LNCAP (cell line): Measurements from ENCODE around the gene KLHL6.

ENCODE experiments used
- TF ChIP-seq, protein P1 (sequence below): fragments of 450-650 bp; IDR thresholded peaks from 2 replicates; pipeline ENCODE4 v1.5.1; 2017; ENCODE audit warnings: mild to moderate bottlenecking

KLHL6 gene

DNA sequence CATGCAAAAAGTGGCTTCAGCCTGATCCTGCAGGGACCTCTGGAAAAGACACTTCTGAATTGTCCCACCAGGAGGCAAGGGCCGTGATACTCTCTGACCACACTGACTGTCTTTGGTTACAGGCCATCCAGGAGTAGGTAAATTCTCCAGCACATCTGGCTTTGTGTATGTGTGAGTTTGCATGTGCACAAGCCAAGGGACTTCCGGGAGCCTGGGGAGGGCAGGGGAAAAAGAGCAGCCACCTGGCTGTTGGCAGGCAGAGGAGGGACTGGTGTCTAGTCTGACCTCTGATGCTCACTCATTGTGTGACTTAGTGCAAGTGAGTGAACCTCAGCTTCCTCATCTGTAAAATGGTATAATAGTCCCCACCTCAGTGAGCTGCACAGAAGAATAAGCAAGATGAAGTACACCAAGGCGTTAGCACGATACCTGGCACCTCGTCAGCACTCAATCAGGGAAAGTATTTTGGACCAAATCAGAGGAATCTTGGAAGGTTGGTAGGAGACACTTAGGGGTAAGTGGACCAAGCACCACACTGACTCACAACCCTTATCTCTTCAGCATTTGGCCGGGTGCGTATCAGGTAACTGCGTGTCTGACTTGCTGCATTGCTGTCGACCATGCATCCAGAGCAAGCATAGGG is 19.1 kb downstream of the KLHL6 start:
- TF ChIP-seq, protein P1, sequence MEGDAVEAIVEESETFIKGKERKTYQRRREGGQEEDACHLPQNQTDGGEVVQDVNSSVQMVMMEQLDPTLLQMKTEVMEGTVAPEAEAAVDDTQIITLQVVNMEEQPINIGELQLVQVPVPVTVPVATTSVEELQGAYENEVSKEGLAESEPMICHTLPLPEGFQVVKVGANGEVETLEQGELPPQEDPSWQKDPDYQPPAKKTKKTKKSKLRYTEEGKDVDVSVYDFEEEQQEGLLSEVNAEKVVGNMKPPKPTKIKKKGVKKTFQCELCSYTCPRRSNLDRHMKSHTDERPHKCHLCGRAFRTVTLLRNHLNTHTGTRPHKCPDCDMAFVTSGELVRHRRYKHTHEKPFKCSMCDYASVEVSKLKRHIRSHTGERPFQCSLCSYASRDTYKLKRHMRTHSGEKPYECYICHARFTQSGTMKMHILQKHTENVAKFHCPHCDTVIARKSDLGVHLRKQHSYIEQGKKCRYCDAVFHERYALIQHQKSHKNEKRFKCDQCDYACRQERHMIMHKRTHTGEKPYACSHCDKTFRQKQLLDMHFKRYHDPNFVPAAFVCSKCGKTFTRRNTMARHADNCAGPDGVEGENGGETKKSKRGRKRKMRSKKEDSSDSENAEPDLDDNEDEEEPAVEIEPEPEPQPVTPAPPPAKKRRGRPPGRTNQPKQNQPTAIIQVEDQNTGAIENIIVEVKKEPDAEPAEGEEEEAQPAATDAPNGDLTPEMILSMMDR: no peak

DNA sequence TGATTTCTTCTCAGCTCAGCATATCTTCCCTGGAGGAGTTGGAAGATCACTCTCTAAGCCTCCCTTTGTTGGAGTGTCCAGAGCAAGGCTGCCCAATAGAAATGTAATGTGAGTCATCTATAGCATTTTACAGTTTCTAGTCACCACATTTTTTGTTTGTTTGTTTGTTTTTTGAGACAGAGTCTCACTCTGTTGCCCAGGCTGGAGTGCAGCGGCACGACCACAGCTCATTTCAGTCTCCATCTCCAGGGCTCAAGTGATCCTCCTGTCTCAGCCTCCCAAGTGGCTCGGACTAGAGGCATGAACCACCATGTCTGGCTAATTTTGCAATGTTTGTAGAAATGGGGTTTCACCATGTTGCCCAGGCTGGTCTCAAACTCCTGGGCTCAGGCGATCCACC is 21.3 kb downstream of the KLHL6 start:
- TF ChIP-seq, protein P1: no peak

DNA sequence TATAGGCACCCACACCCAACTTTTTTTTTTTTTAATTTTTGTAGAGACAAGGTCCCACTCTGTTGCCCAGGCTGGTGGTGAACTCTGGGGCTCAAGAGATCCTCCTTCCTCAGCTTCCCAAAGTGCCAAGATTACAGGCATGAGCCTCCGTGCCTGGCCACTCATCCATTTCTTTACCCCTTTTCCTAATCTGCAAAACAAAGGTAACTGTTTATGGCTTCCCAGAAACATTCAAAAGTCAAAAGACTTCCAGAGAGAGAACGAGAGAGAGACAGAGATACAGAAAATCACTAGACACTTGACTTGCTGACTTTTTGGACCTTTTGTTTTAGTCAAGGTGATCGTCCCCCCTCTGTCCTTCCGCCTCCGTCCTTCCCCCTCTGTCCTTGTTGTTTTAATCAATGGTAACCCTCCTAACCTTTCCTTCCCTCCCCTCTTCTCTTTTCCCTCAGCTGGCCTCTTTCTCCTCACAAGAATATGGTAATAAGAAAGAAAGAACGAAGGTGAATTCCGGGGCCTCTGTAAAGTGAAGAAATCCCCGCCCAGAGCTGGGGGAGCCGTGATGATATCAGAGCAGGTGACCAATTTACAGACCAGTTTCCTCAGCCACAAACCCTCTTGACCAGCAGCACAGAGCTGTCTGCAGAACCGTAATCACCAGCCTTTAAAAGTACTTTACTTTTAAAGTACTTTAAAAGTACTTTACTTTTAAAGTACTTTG is 21.9 kb downstream of the KLHL6 start:
- TF ChIP-seq, protein P1: no peak

DNA sequence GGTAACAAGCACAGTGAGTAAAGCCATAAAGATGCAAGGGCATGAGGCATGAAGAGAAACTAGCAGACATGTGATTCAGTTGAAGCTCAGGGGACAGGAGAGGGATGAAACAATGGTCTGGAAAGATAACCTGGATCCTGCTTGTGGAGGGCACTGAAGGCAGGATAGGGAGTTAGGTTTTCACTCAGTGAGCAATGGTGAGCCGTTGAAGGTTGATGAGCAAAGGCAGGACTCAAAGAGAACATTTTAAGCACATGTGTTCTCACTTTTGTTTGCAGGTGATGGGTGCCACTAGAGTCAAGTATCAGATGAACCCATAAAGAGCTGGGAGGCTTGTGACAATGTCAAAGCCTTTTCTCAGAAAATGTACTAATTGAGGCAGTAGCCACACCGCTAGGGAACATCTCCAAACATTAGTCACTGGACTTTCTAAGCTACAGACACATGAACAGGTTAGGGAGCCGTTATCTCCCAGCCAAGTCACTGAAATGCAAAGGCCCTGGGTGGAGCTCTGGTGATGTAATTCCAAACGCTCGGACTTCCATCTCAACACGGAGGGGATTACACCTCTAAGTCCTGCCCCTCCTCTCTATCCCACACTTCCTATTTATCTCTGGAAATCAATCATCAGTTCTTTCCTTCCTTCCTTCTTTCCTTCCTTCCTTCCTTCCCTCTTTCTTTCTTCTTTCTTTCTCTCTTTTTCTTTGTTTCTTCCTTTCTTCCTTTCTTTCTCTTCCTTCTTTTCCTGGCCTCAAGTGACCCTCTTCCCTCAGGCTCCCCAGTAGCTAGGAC is 22.7 kb downstream of the KLHL6 start:
- TF ChIP-seq, protein P1: no peak

DNA sequence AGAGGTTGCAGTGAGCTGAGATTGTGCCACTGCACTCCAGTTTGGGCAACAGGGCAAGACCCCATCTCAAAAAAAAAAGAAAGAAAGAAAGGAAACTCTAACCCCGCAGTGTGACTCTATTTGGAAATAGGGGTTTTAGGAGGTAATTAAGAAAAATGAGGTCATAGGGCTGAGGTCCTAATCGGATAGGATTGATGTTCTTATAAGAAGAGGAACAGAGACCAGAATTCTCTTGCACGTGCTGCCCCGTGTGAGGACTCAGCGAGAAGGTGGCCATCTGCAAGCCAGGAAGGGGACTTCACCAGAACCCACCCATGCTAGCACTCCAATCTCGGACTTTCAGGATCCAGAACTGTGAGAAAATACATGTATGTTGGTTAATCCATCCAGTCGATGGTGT is 25.8 kb downstream of the KLHL6 start:
- TF ChIP-seq, protein P1: no peak

DNA sequence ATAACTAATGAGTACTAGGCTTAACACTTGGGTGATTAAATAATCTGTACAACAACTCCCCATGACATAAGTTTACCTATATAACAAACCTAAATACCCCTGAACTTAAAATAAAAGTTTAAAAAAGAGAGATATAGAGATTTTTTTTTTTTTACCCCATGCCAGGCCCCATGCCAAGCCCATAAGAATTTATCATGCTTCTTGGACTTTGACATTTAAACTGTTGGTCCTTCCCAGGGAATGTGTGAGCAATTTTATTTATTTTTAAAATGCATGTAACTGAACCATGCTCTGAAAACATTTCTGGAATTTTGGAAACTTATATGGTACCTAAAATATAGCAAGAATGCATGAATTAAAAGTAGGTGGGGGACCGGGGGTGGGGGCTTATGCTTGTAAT is 26.3 kb downstream of the KLHL6 start:
- TF ChIP-seq, protein P1: no peak

DNA sequence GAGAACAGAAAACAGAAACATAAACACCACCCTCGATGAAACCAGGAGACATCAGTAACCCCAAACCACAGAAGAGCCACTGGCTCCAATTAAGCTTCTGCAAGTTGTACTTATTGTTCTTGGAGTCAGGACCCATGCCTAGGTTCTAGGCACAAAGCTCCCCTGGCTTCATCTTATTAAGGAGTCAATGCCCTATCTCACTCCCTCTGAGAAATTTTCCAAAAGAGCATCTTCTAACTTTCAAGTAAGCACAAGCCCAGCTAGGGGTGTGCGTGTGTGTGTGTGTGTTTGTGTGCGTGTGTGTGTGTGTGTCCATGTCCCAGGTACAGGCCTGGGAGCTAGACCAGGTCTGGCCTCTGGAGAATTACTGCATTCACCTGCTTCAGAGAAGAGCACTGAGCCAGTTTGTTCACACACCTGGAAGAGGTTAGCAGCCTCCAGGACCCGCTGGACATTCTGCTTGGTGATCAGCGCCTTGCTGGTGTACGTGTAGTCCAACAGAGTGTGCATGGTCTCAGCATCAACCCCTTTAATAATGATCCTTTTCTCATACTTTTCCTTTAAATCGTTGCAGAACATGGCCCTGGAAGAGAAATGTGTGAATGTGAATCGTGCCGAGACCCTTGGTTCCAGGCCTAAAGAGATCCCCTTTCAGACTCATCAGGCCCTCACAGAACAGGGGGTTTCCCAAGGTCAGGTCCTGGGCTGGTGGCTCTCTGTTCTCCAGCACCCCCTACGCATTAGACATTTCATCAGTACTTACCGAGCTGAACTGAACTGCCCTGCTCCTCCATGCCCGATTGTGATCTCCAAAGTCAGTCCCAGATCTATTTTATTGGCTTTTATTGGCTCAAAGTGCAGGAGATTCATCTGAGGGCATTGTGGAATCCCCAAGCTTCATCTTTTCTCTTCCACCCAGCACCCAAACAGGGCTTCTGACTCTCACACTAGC is 27.8 kb downstream of the KLHL6 start:
- TF ChIP-seq, protein P1: no peak
